HG02759 (cell line): ENCODE results near the gene GRM4.

Experiments used
- ATAC-seq: cut with Tn5 transposase; IDR thresholded peaks from one replicate; pipeline ENCODE4 v1.9.1; 2021; ENCODE audit warnings: mild to moderate bottlenecking, moderate library complexity; ENCODE audit not compliant: unreplicated experiment

The GRM4 gene

DNA sequence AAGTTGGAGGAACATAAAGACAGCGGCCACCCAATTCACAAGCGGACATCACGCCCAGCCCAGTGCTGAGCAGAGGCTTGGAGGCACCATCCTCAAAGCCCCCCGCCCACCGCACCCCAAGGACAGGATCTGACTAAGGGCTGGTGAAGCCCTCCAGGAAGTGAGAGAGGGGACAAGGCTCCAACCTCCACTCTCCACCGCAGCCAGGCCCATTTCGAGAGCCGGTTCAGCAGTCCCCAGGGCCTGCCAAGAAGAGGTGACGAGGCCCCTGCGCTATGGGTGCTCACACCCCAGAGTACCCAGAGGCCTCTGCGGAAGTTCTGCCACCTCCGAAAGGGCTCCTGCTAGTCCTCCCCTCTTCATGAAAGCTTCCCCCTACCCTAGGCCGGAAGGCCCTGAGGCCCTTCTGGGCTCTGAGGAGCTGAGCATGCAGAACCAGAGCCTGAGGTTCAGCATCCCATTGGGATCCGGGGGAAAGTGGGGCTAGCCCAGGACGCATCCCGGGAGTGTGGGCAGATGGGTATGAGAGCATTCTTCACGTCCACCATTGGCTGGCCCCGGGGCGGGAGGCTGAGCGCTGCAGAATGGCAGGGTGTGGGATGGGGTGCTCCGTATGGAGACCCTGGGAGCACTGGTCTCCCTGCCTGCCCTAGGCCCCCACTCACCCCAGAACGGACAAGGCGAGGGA, 2.5 kb downstream of the GRM4 start:
- ATAC-seq, result no peak

DNA sequence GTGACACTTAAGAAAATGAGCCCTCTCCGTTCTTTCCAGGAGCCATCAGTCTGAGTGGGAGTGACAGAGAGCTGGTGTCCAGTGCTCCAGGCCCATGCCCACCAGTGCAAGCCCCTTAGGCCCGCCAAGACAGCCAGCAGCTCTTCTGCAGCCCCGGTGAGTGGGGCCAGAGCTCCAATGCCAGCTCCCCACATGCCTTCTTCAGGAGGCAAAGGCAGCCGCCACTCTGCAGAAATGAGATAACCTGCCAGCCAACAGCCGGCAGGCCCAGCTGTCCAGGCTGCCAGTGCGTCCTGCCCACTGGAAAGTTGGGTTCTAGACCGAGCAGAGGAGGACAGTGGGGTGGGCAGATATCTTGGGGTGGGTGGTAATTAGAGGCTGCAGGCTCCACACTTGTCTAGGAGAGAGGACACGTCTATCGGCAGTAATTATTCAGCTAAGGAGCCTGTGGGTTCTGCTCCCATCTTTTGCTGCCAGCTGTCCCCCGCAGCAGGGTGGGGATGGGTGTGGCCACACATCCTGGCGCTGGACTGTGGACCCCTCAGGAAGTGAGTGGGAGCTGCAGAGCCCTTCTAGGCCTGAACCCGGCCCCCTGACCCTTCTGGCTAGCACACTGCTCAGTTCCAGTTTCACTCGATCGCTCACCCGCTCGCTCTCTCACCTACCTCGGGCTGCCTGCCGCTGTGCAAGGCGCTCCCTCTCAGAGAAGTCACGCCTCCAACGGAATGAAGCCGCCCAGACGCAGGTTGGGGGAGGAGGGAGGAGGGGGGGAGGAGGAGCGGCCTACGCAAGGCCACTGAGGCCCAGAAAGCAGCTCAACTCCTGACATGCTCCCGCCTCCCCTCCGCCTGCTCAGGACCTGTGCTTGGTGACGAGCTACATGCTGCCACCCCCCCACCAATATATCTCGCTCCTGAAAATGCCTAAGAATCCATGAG, 3.6 kb downstream of the GRM4 start:
- no peak for ATAC-seq

DNA sequence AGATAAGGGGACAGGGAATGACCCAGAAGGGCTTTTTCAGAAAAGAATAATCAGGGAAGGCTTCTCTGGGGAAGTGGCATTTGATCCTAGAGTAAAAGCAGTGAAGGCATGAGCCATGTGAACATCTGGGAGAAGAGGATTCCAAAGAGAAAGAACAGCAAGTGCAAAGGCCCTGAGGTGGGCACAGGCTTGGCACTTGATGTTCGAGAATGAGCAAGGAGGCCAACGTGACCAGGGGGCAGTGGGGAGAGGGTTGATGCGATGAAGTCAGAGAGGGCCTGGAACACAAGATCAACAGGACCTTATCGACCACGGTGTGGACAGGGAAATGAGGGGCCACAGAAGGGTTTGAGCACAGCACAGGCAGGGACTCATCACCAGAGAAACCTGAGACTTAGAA, 5.8 kb downstream of the GRM4 start:
- ATAC-seq, result no peak

DNA sequence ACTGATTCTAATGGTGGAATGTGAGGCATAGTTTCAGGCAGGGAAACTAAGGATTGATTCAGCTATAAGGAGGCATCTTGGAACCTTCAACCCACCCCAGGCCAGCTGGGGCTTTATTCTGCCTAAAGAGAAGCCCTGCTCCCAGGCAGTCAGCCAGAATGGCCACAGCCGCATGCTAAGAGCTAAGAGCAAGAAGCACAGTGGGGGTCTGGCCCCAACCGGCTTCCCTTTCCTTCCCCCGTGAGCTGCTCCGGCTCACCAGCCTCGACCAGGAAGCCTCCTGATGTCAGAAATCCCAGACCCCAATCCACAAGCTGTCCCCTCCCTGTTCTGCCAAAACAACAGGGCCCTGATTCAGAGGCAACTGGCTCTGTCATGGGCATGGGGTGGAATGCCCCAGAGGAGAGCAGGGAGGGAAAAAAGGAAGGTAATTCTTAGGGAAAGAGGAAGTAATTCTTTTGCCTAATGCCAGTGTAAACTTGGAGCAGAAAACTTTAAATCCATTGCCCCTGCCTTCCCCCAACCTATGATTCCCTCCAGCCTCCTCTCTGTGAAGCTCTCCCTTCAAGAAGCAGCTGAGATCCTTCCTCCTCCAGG, 6.9 kb downstream of the GRM4 start:
- ATAC-seq, result no peak

DNA sequence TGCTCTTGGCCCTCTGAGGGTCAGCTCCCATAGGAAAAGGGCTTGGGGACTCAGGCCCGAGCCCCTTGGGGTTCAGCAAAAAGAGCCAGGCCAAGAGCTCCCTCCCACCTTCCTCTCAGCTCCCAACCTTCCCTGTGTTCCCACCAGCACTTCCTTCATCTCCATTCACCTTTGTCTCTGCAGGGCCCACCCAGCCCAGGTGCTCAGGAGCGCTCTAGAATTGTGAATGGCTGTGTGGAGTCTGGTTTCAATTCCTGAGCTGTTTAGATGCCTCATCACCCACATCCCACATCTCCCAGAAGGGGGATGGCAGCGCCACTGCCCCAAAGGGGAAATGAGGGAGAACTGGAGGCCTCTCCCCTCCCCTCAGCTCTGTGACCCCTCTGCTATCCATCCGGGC, 7.7 kb downstream of the GRM4 start:
- no peak for ATAC-seq

DNA sequence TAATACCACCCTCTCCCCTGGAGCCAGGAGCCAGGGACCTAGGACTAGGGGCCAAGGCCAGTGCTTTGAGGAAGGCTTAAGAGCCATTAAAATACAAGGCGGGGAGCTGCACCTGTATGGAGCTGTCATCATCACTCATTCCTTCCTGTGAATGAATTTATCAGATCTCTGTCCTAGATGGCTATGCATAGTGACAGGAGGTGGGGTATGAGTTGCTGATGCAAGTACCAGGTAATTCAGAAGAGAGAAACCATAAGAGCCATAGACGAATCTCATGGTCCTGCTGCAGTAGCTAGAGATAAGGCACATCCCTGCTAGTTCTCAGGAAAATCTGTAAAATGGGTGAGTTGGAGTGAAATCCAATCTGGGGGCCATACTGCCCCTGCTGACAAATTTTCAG, 10.3 kb downstream of the GRM4 start:
- ATAC-seq, result no peak

DNA sequence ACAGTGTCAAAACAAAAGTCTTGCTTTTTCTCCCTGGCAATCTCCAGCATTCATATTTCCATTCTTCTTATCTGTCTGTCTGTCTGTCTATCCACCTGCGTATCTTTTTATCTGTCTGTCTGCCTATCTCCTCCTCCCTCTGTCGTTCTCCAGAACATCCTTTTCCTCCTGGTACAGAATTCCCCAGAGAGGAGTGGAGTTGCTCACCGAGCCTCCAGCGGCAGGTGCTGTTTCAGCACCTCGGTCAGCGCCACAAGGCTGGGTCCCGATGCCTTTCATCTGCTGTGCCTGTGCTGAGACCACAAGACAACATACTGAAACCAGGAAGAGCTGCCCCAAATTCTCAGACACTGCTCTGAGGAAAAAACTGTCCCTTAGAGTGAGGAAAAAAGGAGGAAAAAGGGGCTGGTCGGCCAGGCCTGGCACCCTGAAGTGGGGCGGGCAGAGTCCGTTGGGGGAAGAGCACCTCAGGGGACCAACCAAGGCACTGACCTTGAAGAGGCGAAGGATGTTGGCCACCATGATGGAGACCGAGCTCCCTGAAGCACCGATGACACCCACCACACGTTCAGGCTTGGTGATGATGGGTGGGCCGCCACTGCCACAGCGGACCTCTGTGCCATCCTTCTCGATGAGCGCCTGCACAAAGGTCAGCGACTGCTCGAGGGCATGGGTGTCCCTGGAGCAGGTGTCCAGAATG, 13.3 kb downstream of the GRM4 start:
- ATAC-seq, result no peak

DNA sequence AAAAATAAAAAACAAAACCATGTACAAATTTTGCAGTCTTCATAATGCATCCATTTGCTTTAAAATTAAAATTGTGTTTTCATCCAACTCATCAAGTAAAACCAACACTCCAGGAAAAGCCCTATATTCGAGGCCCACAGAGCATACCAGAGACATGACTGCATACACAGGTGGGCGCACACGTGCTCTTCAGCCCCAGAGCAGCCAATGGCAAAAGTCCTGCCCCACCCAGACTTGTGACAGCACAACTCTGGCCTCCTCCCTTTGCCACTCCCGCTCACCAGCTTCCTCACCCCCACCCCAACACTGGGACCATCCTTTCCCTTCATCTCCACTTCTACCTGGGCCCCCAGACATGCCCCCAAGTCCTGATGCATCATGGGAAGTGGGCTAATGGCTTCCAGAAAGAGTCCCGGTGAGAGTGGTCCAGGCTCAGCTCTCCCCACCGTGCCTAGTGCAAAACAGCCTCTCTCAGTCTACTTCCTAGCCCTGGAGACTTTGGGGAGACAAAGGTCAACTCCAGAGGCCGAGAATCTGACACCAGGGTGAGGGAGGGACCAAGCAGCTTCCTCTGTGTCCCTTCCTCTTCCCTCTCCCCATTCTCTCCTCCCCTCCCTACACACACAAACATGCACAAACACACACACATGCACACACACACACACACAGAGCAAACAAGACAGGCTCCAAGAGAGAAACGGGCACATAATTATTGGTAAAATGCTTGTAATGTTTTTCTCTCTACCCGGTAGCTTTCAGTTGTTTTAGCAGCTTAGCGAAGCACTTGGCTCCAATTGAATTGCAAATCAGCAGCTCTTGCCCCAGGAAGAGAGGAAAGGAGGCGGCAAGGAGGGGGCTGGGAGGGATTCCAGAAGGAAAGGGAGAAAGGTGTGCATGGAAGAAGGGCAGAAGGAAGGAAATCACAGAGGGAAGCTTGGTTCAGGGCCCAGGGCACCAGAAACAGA, 14.3 kb downstream of the GRM4 start:
- no peak for ATAC-seq

DNA sequence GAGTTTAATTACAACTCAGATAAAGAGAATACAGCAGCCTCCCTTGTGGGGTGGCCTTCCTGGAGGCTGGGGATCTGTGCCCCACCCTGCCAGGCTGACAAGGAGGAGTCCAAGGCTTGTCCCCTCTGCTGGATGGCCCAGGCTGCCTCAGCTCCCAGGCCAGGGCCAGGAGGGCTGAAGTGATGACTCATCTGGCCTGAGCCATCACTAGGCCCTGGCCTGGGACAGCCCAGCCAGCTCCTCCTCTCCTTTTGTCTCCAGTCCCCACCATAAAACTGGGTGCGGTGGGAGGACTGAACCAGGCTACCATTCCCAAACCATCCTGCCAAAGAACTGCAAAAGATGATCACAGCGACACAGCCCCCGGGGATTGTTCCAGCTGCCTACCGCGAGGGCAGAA, 15.0 kb downstream of the GRM4 start:
- no peak for ATAC-seq

DNA sequence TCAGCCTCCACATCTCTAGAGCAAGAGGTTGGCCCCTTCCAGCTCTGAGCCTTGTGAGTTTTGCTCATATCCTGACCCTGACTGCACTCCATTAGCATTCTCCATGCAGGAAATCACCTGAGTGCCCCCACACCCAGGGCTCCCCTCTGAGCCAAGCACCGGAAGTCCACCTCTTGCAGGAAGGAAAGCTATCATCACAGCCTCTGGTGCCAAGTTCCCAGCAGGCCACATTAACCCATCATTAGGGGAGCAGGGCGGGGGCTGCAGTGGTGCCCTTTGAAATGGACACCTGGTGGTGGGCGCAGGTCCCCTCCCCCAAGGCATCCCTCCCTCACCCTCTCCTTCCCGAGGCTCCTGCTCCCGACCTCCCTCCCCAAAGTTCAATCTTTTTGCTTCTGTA, 16.1 kb downstream of the GRM4 start:
- ATAC-seq, result no peak

DNA sequence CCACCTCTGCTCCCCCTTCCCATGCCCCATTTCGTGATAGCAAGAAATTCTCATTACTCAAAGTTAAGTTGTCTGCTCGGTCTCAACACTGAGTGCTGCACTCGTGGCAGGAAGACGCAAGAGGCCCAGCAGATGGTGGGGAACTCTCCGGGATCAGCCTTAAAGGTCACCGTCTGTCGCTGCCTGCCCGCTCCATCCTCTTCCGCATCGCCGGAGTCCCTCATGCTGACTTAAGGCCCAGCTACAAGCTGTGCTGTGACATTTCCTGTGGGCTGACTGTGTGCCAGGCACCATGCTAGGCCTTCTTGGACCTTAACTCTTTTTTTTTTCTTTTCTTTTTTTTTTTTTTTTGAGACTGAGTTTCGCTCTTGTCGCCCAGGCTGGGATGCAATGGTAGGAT, 17.8 kb downstream of the GRM4 start:
- no peak for ATAC-seq

DNA sequence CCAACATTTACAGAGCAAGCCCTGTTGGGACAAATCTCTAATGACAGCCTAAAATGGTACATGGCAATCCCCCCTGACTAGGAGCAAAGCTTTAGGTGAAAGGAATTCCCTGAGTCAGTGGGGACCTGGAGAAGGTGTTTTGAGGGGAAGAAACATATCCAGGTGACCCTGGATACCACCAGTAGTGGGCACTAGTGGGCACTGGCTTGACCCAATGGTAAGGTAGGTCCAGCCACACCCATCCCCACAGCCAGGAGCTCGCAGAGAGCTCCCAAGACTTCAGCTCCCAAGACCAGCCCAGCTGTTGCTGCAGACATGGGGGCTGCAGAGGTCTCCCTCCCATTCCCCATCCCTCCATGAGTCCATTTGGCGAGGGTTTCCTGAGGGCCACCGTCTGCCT, 19.5 kb downstream of the GRM4 start:
- no peak for ATAC-seq

DNA sequence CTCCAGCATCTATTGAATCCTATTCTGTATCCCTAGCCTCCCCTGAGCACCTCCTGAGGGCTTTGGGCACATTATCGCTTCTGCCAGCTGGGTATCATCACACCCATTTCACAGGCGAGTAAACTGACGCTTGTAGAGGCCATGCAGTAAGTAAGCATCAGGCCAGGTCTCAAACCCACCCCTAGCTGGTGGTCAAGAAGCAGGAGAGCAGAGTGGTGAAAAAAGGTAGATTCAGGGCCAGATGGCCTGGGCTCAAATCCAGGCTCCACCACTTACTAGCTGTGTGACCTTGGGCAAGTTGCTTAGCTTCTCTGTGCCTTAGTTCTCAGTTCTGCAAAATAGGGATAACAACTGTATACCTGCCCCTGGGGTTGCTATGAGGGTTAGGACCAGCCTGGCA, 19.9 kb downstream of the GRM4 start:
- ATAC-seq, result no peak

DNA sequence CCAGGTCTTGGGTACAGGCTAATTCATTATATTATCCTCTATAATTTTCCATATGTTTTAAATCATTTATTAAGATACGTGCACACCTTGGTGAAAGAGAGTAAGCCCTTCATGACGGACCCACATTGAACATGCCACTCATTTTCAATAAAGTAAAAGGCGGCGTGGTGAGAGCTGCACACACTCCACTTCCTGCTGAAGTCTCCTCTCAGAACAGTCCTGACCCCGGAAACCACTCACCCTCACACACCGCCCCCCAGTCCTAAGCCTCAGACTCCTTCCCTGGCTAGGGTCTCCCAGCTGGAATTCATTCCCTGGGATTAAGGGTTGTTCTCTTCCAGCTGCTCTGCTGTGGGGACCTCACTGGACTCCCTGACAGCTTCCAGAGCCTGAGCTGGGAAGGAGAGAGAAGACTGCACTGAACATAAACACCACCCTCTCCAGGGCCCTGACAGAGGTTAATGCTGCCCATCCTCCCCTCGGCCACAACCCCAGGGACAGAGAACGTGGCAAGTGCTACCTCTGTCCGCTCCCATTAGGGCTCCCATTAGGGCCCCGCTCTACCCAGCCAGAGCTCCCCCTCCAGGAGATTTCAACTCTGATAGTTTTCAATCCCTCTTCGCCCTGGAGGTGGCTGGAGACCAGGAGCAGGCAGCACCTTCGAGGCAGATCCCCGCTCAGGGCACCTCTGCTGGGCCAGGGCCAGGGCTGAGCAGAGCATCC, 24.8 kb downstream of the GRM4 start:
- no peak for ATAC-seq

DNA sequence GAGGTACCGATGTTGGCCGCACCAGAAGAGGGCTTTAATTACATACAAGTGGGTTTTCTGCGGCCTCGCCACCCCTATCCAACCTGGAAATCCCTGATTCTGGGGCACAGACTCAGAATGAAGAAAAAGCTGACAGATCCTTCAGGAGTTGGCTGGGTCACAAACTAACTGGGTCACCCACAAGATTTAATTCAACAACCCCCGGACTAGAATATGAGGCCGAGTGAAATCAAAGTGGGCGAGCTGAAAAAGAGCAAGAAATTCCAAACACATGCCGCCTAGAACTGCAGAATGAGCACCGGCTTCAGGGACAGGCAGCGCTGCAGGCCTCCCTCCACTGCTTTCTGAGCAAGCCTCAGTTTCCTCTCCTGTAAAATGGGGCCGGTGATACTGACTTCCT, 30.0 kb downstream of the GRM4 start:
- no peak for ATAC-seq

DNA sequence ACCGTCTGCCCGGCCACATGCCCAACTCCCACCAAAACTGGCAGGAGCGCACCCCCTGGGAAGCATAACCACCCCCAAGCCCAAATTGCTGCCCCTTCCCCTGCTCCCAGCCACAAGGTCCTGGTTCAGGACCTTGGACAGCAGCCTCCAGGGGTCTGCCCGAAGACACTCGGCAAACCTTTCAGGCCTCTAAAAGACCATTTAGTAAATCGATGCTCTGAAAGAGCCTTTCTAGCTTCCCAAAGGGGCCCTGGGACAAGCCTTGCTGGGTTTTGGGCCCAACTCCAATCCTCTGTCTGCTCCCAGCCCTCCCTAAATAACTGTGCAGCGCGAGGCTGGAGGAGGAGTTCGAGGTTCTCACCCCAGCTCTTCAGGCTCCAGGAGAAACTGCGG, 30.5 kb downstream of the GRM4 start:
- ATAC-seq, result no peak

DNA sequence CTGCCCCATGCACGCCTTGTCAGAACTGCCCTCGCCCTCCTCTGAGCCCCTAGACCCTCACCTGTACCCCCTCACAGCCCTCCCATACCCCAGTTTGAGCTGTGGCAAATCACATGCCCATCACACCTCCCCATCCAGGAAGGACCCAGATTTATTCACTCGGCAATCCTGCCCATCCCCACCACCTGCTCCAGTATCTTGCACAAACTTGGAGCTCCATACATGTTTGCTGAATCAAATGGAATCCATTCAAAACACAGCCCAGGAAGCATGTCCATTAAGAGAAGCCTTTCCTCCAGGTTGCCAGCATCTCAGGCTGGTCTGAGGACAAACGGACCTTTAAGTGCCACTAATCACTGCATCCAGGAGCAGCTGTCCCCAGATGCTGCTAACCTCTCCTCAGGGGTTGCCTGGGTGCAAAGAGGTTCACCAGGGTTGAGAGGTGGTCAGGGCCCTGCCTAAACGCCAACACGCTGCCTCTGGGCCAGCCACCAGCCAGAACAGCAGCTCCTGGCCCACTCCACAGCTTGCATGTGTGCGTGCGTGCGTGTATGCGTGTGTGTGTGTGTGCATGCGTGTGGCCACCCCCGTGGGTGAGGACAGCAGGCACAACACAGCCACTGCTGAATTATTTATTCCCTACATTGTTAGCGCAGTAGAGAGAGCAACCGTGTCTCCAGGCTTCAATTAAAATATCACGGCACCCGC, 31.0 kb downstream of the GRM4 start:
- ATAC-seq, result no peak

DNA sequence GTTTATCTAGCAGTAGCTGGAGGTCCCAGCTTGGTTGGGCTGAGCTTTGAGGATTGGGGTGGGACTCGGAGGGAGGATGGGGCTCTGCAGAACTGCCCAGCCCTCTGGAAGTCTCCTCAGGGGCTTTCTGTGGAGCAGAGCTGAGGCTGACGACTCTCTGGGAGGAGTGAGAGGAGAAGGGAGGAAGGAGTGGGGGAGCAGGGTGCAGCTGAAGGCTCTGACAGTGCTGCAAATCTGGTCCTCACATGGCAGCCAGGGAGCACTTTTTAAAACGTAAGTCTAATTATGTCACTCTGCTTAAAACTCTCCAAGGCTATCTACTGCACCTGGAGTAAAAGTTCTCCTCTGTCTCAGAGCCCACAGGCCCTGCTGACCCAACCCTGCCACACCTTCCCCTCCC, 32.4 kb downstream of the GRM4 start:
- no peak for ATAC-seq

DNA sequence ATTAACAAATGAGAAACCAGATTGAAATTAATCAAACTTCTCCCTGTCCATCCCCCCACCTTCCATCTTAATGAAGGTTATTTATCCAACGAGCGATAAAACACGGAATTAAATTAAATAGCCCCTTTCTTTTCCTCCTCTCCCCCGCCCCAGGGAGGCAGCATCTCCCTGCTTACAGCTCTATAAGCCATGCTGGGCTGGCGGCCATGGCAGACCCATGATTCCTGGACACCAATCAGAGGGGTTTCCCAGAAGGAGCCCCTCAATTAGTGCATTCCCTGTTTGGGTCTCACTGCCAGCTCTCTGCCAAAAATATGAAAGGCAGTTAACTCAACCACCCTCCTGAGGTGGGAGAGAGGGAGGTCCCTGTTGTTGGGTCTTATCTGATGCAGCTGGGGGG, 33.8 kb downstream of the GRM4 start:
- no peak for ATAC-seq
